Cardiac fibroblast (primary cell): ENCODE measurements around the gene STMND1.
A peak's percentile ranks its signal among the peaks of the same experiment; 100 is the strongest.

Source experiments
- DNase-seq, 2 donors: peaks; one replicate each; pipeline versions ENCODE4 v3.0.0 to v3.0.0-alpha.2; 2010; ENCODE audit warnings: low read depth in 2 of 2
- H3K4me3 ChIP-seq, 2 donors: replicated peaks in 1 of 2; 1 replicate in 1 of 2; 2 replicates in 1 of 2; pipeline ENCODE4 v1.5.1; 2011; ENCODE audit warnings: low read depth in 2 of 2, low read length in 2 of 2, mild to moderate bottlenecking in 2 of 2, moderate library complexity in 1 of 2
- TF ChIP-seq, protein P1 (sequence below): IDR thresholded peaks from one replicate; pipeline ENCODE4 v1.5.1; 2011; ENCODE audit warnings: low read depth, mild to moderate bottlenecking, low read length, inconsistent platforms

The STMND1 gene

DNA sequence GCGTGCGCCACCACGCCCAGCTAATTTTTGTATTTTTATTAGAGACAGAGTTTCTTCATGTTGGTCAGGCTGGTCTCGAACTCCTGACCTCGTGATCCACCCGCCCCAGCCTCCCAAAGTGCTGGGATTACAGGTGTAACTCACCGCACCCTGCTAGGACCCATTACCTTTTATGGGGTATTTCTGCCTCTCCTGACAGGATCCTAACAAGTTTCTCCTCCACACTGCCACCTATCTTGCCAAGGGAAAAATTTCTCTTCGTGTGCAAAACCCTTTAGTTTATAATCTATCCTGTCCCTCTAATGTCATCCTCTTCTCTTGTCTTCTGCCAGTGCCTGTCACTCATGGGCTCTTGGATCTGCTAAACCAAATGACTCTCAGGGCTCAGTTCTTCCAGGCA lies 1.9 kb downstream of the STMND1 start:
- no peak overlapping the region for H3K4me3 ChIP-seq
- TF ChIP-seq, protein P1, sequence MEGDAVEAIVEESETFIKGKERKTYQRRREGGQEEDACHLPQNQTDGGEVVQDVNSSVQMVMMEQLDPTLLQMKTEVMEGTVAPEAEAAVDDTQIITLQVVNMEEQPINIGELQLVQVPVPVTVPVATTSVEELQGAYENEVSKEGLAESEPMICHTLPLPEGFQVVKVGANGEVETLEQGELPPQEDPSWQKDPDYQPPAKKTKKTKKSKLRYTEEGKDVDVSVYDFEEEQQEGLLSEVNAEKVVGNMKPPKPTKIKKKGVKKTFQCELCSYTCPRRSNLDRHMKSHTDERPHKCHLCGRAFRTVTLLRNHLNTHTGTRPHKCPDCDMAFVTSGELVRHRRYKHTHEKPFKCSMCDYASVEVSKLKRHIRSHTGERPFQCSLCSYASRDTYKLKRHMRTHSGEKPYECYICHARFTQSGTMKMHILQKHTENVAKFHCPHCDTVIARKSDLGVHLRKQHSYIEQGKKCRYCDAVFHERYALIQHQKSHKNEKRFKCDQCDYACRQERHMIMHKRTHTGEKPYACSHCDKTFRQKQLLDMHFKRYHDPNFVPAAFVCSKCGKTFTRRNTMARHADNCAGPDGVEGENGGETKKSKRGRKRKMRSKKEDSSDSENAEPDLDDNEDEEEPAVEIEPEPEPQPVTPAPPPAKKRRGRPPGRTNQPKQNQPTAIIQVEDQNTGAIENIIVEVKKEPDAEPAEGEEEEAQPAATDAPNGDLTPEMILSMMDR, result no peak
- no peak for DNase-seq

DNA sequence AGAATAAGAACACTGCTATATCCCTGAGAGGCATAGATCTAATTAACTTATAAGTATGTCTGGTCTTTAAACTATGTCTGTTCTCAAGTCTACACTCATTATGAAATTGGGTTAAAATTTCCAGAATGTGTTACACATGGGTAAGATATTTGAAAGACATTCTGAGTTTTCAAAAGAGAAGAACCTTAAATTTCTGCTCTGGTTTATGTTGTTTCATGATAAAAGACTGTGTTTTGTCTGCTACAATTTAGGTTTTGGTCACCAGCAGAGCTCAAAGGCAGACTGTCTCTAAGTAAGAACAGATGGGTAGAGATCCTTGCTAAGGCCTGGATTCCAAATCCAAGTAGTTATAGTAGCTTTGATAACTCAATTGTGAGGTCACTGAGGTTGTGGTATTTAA lies 6.0 kb downstream of the STMND1 start:
- TF ChIP-seq, protein P1, result no peak
- no peak overlapping the region for H3K4me3 ChIP-seq
- no peak for DNase-seq

DNA sequence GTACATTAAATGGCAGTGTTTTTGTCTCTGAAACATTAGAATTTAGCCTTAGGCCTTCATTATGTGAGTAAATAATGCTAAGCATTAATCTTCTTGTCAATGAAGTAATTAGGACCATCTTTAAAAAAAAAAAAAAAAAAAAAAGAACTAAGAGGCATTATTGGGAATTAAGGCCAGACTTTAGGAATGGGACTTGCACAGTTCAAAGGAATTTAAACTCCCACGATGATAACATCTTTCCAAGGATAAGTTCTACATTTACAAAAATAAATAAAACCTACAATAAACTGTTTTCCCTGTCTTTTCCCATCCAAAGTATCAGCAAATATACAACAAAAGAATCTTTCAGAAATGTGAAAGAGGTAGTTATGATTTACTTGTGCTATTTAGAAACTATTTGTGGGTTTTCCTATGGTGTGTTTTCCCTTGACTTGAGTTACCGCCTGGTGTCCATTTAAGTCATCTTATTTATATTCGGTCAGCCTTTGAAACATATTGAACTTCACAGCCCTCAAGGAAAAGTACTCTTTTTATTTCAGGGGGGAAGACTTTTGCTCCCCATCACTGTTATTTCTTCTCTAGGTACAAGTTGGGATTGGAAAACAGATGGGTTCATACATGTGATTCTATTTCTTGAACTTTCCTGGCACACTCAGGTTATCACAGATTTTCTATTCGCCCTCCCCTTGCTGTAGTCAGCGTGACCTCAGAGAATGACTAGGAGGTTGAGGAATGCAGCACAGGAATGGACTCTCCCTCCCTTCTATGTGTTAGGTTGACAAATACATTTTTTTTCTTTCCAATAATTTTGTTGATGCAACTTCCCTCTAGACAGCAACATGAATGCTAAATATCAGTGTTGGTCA lies 13.6 kb downstream of the STMND1 start:
- TF ChIP-seq, protein P1, result no peak
- peak; percentile 88 to 89 for DNase-seq
- H3K4me3 ChIP-seq, result no peak overlapping the region

DNA sequence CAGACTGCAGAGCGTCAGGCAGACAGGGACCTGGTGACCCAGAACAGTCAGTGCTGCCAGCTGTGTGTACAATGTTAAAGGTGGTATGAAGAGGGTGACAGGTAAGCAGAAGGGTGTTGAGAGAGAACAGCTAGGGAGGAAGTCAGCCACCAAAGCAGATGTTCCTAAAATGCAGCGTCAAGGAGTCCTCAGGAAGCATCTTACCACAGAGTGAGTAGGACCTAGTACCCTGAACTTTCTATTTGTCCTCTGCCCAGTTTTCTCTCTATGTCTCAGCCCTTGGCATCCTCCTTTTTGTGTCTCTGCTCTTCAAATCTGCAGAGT lies 14.2 kb downstream of the STMND1 start:
- H3K4me3 ChIP-seq, result no peak overlapping the region
- TF ChIP-seq, protein P1, result no peak
- no peak for DNase-seq

DNA sequence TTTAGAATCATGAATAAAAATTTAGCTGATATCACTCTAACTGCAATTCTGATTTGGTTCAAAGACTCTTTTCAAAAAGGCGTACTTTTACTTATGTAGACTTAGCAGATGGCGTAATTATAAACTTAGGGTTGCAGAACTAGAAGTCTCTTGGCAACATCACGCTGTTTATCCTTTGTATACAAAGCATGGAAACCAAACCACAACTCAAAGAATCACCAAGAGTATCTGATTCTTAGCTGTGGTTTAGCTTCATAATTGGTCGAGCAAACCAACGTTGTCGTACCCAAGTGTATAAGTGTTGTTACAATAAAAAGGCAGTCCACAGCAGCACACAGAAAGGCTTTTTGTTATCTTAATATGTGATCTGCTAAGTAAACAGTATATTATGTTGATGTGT lies 18.2 kb downstream of the STMND1 start:
- no peak overlapping the region for H3K4me3 ChIP-seq
- DNase-seq, result peak in 1 of 2 donors; percentile 25
- TF ChIP-seq, protein P1, result no peak

DNA sequence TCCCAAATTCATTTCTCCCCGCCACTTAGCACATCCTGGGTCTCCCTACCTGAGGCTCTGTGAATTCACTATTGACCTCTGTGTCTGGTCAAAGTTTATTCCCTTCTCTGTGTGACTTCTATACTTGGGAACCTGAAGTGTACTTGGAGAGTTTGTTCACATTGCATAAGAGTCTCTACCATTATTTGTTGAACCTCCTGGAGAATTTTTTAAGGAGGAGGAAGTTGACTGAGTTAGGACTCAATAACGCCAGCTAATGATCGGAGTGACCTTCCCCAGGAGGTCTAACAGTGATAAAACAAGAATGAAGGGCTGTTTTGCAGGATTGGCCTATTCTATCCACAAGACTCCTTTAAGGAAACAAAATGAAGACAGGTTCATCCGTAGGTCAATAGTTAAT lies 23.6 kb downstream of the STMND1 start:
- no peak for DNase-seq
- H3K4me3 ChIP-seq, result no peak overlapping the region
- TF ChIP-seq, protein P1, result no peak

DNA sequence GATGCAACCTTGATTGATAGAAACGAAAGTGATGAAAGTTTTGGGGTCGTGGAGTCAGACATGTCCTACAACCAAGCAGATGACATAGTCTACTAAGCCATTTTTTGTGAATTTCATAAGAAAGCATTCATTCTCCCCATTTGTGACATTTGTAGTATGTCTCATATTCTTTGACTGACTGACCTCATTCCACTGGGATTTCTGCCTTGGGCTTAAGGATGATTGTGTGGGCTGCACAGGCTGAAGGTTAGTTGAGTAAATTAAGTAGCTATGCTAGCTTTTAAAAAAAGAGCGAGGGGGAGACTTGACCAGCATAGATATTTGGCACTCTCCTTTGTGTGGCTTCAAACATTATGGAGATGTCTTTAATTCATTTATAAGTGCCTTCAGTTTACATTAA lies 28.9 kb downstream of the STMND1 start:
- no peak overlapping the region for H3K4me3 ChIP-seq
- TF ChIP-seq, protein P1, result no peak
- DNase-seq, result no peak
